ENCODE data around the gene ATP10A.

Gene ATP10A

DNA sequence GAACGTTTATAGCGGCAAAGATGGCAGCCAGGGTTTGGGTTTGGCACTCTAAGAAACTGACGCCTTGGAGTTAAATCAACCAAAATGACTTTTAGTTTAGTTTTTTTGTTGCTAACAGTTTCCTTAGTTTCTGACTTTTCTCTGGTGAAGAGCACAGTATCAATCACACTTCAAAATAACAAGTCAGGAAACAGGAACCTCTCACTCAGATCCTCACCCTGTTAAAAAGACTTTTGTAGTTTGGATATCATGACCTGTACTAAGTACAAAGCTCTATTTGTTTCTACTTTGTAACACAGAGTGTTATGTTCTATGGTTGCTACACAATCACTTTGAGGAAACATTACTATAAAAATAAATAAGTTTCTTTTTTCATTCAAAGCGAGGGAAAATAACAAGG, 51.1 kb downstream of the ATP10A start:
- no peak for TF ChIP-seq CTCF (IDR thresholded peaks at IDR 0.05; ENCODE audit: low read depth, low read length)
- DNase-seq (ENCODE audit: extremely low read depth, low read depth): no peak

DNA sequence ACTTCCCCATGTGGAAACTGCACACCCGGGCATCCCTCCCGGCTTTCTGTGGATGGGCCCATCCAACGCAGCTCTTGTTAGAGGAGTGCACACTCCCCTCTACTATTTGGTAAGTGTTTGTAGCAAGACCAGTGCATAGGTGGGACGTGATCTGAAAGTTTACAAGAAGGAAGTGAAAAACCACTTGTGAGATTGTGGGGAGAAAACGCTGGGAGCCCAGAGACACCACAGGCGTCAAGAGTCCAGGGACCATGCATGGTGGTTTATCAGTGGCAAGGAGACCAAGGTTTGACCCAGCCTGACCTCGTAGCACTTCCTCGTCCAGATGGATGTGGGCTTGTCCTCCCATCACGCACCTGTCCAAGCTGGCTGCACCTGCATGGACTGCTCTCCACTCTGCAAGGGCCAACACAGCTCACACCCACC, 51.6 kb downstream of the ATP10A start:
- DNase-seq (ENCODE audit: extremely low read depth, low read depth): no peak
- TF ChIP-seq CTCF (IDR thresholded peaks at IDR 0.05; ENCODE audit: low read depth, low read length): no peak

DNA sequence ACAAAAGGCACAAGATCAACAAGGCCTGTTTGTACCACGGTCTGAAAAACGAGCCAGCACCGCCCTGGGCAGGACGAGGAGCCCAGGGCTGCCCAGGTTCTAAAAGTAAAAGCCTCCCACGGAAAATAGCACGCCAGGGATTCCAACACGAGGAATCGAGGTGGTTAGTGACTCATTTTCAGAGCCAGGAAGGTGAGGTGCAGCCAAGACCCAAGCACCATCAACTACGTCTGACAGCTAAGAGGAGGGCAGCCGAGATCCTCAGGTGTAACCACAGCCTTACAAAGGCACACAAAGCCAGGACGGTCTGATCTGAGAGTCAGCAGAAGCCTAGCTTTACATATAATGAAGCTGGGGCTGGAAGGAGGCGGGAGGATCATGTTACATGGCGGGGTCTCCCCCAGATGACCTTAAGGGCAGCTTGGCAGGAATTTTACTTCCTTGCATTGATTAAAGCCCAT, 52.5 kb downstream of the ATP10A start:
- TF ChIP-seq CTCF (IDR thresholded peaks at IDR 0.05; ENCODE audit: low read depth, low read length): no peak

DNA sequence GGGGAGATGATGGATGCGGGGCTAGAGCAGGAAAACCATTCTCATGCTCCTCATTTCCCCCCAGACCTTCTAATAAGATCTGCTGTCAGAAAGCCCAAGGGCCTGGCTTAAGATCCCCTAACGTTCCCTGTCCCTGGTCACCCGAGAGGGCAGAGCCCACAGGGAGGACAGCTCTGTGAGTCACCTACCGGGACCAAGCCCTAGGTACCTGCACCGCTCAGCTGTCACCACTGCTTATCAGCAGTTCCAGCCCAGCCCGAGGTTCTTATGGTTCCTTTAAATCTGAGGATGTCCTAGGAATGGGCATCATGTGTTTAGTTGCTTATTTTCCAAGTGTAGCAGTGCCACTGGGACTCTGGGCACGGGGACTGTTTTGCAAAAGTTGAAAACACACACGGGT, 53.0 kb downstream of the ATP10A start:
- DNase-seq (ENCODE audit: extremely low read depth, low read depth): no peak
- no peak for TF ChIP-seq CTCF (IDR thresholded peaks at IDR 0.05; ENCODE audit: low read depth, low read length)

More for the DNA sequence above, 52.5 kb downstream of the ATP10A start:
- DNase-seq (ENCODE audit: extremely low read depth, low read depth): no peak

GRCh38 chr15:25807063-25807462, 56.1 kb downstream of the ATP10A start:
- TF ChIP-seq CTCF (IDR thresholded peaks at IDR 0.05; ENCODE audit: low read depth, low read length): no peak
- DNase-seq (ENCODE audit: extremely low read depth, low read depth): no peak

DNA sequence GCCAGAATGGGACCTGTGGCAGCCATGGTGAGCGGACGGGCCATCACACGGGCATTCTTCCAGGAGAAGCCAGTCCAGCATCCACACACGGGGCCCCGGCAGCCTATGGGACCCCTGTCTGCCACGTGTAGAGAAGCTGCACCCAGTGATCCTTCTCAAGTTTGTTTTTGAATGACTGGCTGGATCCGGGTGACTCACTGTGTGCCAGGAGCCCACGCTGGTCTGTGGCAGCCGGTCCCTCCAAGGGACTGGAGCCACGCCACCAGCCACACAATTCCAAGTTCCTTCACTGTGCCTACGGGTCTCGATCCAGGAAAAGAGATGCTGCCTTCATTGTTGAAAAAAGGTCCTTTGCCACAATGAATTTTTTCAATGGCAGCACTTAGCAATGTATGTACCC, 58.1 kb downstream of the ATP10A start:
- no peak for TF ChIP-seq CTCF (IDR thresholded peaks at IDR 0.05; ENCODE audit: low read depth, low read length)
- no peak for DNase-seq (ENCODE audit: extremely low read depth, low read depth)

- no peak for TF ChIP-seq CTCF (IDR thresholded peaks at IDR 0.05; ENCODE audit: low read depth, low read length)
- DNase-seq (ENCODE audit: extremely low read depth, low read depth): no peak
These were observed 58.7 kb downstream of the ATP10A start for GRCh38 chr15:25804451-25804850.
